IMR-90 (cell line): ENCODE results near the gene DUXA. TPM values are rescaled to one million over a fixed set of nuclear protein-coding genes. Genes with fewer than 3 reads are reported as not detected.

Source experiments
- ATAC-seq: fragments of 200-7000 bp; cut with Tn5 transposase; 2 replicates; pipeline ENCODE4 v1.9.1; 2020; ENCODE audit warnings: low read depth, mild to moderate bottlenecking, moderate library complexity
- BruUV-seq: library from RNA; stranded (reverse); fragments of 400-500 nt; replicated peaks from 2 replicates; lab custom pipeline; 2021; lab: Mats Ljungman, UMichigan
- CTCF ChIA-PET: fragments of 300-600 bp; formaldehyde crosslinking; extraction: SDS; loops from one replicate; lab custom pipeline; 2021; ENCODE audit warnings: antibody characterized with exemption; lab: Yijun Ruan, JAX
- POLR2A ChIA-PET: fragments of 300-600 bp; sonication (Branson Sonifier 250); formaldehyde crosslinking; loops from one replicate; lab custom pipeline; 2022; ENCODE audit warnings: antibody characterized with exemption; ENCODE audit not compliant: unreplicated experiment; lab: Charles Lee
- DNase-seq: peaks from one replicate; pipeline ENCODE4 v3.0.0; 2013
- H2AFZ ChIP-seq: replicated peaks from 2 replicates; pipeline ENCODE3; 2013; ENCODE audit warnings: low read length, mild to moderate bottlenecking; ENCODE audit not compliant: poor library complexity
- H2AK5ac ChIP-seq: 2 replicates; pipeline ENCODE4 v1.6.1; 2013; ENCODE audit warnings: low read depth, low read length, inconsistent platforms
- H2AK9ac ChIP-seq: replicated peaks from 2 replicates; pipeline ENCODE3; 2013; ENCODE audit warnings: mild to moderate bottlenecking, low read depth, low read length, moderate library complexity; ENCODE audit not compliant: poor library complexity
- H2BK120ac ChIP-seq: 2 replicates; pipeline ENCODE4 v1.6.1; 2013; ENCODE audit warnings: low read depth, low read length, inconsistent platforms
- H2BK15ac ChIP-seq: 3 replicates; pipeline ENCODE4 v1.6.1; 2013; ENCODE audit warnings: low read depth, low read length, inconsistent platforms
- H2BK20ac ChIP-seq: 2 replicates; pipeline ENCODE4 v1.6.1; 2013; ENCODE audit warnings: low read depth, mild to moderate bottlenecking, inconsistent platforms, low read length, moderate library complexity
- H2BK5ac ChIP-seq: 2 replicates; pipeline ENCODE4 v1.6.1; 2013; ENCODE audit warnings: mild to moderate bottlenecking, low read depth, low read length, inconsistent platforms; ENCODE audit not compliant: poor library complexity, severe bottlenecking
- H3K14ac ChIP-seq: replicated peaks from 2 replicates; pipeline ENCODE4 v1.6.1; 2013; ENCODE audit warnings: low read depth, low read length, inconsistent platforms
- H3K18ac ChIP-seq: 2 replicates; pipeline ENCODE4 v1.6.1; 2013; ENCODE audit warnings: low read depth, low read length, control low read depth
- H3K23ac ChIP-seq: 2 replicates; pipeline ENCODE4 v1.6.1; 2013; ENCODE audit warnings: low read depth, low read length, inconsistent platforms
- H3K27ac ChIP-seq: 2 replicates; pipeline ENCODE4 v1.5.1; 2013; ENCODE audit warnings: mild to moderate bottlenecking, control low read depth, low read length; ENCODE audit not compliant: insufficient read depth
- H3K27me3 ChIP-seq: 2 replicates; pipeline ENCODE4 v1.6.1; 2013; ENCODE audit warnings: low read length; ENCODE audit not compliant: control insufficient read depth, insufficient read depth
- H3K36me3 ChIP-seq: 2 replicates; pipeline ENCODE4 v1.6.1; 2013; ENCODE audit warnings: low read length, mixed read lengths; ENCODE audit not compliant: control insufficient read depth, insufficient read depth
- H3K4ac ChIP-seq: 2 replicates; pipeline ENCODE4 v1.6.1; 2013; ENCODE audit warnings: low read depth, low read length, inconsistent platforms
- H3K4me1 ChIP-seq: 2 replicates; pipeline ENCODE4 v1.6.1; 2013; ENCODE audit warnings: low read length, mixed read lengths; ENCODE audit not compliant: control insufficient read depth, insufficient read depth
- H3K4me2 ChIP-seq: 2 replicates; pipeline ENCODE4 v1.6.1; 2013; ENCODE audit warnings: low read depth, mild to moderate bottlenecking, control low read depth, low read length, moderate library complexity
- H3K4me3 ChIP-seq: 2 replicates; pipeline ENCODE4 v1.5.1; 2013; ENCODE audit warnings: low read depth, mild to moderate bottlenecking, control low read depth, low read length, moderate library complexity; ENCODE audit not compliant: insufficient read depth
- H3K56ac ChIP-seq: 2 replicates; pipeline ENCODE4 v1.6.1; 2013; ENCODE audit warnings: low read length, inconsistent platforms; ENCODE audit not compliant: insufficient read depth; ENCODE audit errors: extremely low read depth
- H3K79me1 ChIP-seq, 2 experiments: 2 replicates each; pipeline ENCODE4 v1.6.1; 2013; ENCODE audit warnings: low read length in 2 of 2, inconsistent platforms in 1 of 2, low read depth in 1 of 2
- H3K9ac ChIP-seq: 2 replicates; pipeline ENCODE4 v1.6.1; 2013; ENCODE audit warnings: low read depth, low read length, control low read depth
- H3K9me1 ChIP-seq: 2 replicates; pipeline ENCODE4 v1.6.1; 2013; ENCODE audit warnings: low read length, inconsistent platforms; ENCODE audit not compliant: insufficient read depth
- H3K9me3 ChIP-seq: 2 replicates; pipeline ENCODE4 v1.6.1; 2013; ENCODE audit warnings: low read length; ENCODE audit not compliant: control insufficient read depth, insufficient read depth
- H4K20me1 ChIP-seq: 2 replicates; pipeline ENCODE4 v1.6.1; 2013; ENCODE audit warnings: low read length, inconsistent platforms; ENCODE audit not compliant: insufficient read depth
- H4K5ac ChIP-seq: 2 replicates; pipeline ENCODE4 v1.6.1; 2013; ENCODE audit warnings: mild to moderate bottlenecking, low read depth, low read length, control low read depth
- H4K8ac ChIP-seq, 2 experiments: 2 replicates each; pipeline ENCODE4 v1.6.1; 2013; ENCODE audit warnings: low read depth in 2 of 2, low read length in 2 of 2, control low read depth in 1 of 2, inconsistent platforms in 1 of 2
- H4K91ac ChIP-seq: 2 replicates; pipeline ENCODE4 v1.6.1; 2013; ENCODE audit warnings: low read depth, low read length, inconsistent platforms; ENCODE audit not compliant: insufficient read depth
- BHLHE40 ChIP-seq: fragments of 150-350 bp; IDR thresholded peaks from 2 replicates; pipeline ENCODE4 v1.6.1; 2016; ENCODE audit warnings: mild to moderate bottlenecking, low read depth, low read length
- CEBPB ChIP-seq: IDR thresholded peaks from 2 replicates; pipeline ENCODE4 v1.6.1; 2012; ENCODE audit warnings: low read depth, low read length, improper control_type of control experiment
- CHD1 ChIP-seq: IDR thresholded peaks from 2 replicates; pipeline ENCODE4 v1.6.1; 2012; ENCODE audit warnings: low read depth, low read length, improper control_type of control experiment
- CTCF ChIP-seq: conservative IDR thresholded peaks from 2 replicates; pipeline ENCODE4 v1.5.1; 2012; ENCODE audit warnings: mild to moderate bottlenecking, low read depth, low read length, improper control_type of control experiment
- ELK1 ChIP-seq: fragments of 150-350 bp; IDR thresholded peaks from 2 replicates; pipeline ENCODE4 v1.6.1; 2016; ENCODE audit warnings: low read depth, mild to moderate bottlenecking, low read length, moderate library complexity, borderline replicate concordance
- MAZ ChIP-seq: IDR thresholded peaks from 2 replicates; pipeline ENCODE4 v1.6.1; 2012; ENCODE audit warnings: low read depth, mild to moderate bottlenecking, low read length, improper control_type of control experiment, moderate library complexity, borderline replicate concordance
- MXI1 ChIP-seq: IDR thresholded peaks from 2 replicates; pipeline ENCODE4 v1.6.1; 2012; ENCODE audit warnings: low read depth, mild to moderate bottlenecking, low read length, moderate library complexity, borderline replicate concordance
- NFE2L2 ChIP-seq: fragments of 150-350 bp; IDR thresholded peaks from 2 replicates; pipeline ENCODE4 v1.6.1; 2016; ENCODE audit warnings: low read depth, mild to moderate bottlenecking, low read length
- POLR2A ChIP-seq: IDR thresholded peaks from 2 replicates; pipeline ENCODE4 v1.6.1; 2012; ENCODE audit warnings: mild to moderate bottlenecking, low read depth, low read length
- RCOR1 ChIP-seq: IDR thresholded peaks from 2 replicates; pipeline ENCODE4 v1.6.1; 2012; ENCODE audit warnings: mild to moderate bottlenecking, low read length, improper control_type of control experiment; ENCODE audit not compliant: insufficient replicate concordance
- RFX5 ChIP-seq: IDR thresholded peaks from 2 replicates; pipeline ENCODE4 v1.8.0; 2012; ENCODE audit warnings: low read depth, mild to moderate bottlenecking, low read length, moderate library complexity
- SMC3 ChIP-seq: fragments of 150-350 bp; IDR thresholded peaks from 2 replicates; pipeline ENCODE4 v1.6.1; 2016; ENCODE audit warnings: low read depth, mild to moderate bottlenecking, antibody characterized with exemption, low read length, moderate library complexity
- WGBS, 2 experiments: methylation state at CpG; one replicate each; pipeline versions ENCODE4 v1.1.5 to v1.1.7; 2013; ENCODE audit warnings: missing lambda C conversion rate in 2 of 2; ENCODE audit not compliant: insufficient read length in 1 of 2; ENCODE audit errors: extremely low coverage in 2 of 2; 5-methylcytosine and 5-hydroxymethylcytosine counted together
- dilution Hi-C: fragments of 300-500 bp; cut with HindIII; formaldehyde crosslinking; loops from one replicate; pipeline ENCODE4 v1.14.3; 2018; ENCODE audit warnings: low sequenced_read_pairs; ENCODE audit not compliant: unreplicated experiment
- in situ Hi-C: fragments of 300-500 bp; cut with MboI; formaldehyde crosslinking; loops from 3 replicates; pipeline ENCODE4 v1.14.3; 2019; ENCODE audit warnings: low sequenced_read_pairs, inconsistent platforms, mixed read lengths
- intact Hi-C: fragments of 100-400 bp; cut with micrococcal nuclease; formaldehyde crosslinking; loops from 2 replicates; pipeline ENCODE4 v1.10.0; 2022
- polyA plus RNA-seq, 3 experiments: library from polyadenylated mRNA; depleted of rRNA; stranded (reverse); fragments of >200 nt; gene quantifications; 2 replicates each; pipeline ENCODE4 v1.2.3, GENCODE V29; 2012; ENCODE audit warnings: low replicate concordance in 1 of 3
- total RNA-seq: library from RNA; depleted of rRNA; stranded (reverse); fragments of >200 nt; gene quantifications from 2 replicates; pipeline ENCODE4 v1.2.3, GENCODE V29; 2012
- TF ChIP-seq, protein P1 (sequence below): fragments of 150-350 bp; IDR thresholded peaks from 2 replicates; pipeline ENCODE4 v1.6.1; 2017; ENCODE audit warnings: mild to moderate bottlenecking, antibody characterized with exemption, low read length, low read depth

Gene DUXA
- total and polyA plus RNA-seq, 2 of the 4 experiments (the other 2 are of a cell fraction), result not detected

DNA sequence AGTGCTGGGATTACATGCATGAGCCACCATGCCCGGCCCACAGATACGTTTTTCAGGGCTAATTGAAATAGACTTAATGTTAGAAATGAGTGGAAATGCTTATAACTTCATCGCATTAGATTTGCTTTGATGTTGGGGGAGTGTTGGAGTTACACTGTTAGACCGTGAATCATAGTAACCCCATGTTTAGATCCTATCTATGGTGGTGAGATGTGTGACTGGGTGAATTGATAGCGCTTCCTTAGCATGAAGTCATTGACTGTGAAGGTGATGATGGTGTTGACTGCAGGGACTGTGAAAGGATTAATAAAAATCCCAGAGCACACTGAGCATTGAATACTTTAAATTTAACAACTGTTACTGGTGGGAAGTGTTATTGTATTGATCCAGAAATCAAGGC is 25.7 kb upstream of the DUXA start:
- no peak overlapping the region for H3K9ac ChIP-seq

More for the DNA sequence above, 25.7 kb upstream of the DUXA start:
- in situ Hi-C loops, result no loop called here
- Histone ChIP-seq H3K4me2 (peak overlapping the region; percentile 89; the same call in 1 of the 2 replicates), H2BK120ac (no peak overlapping the region), H4K20me1 (peaks cover 29% of the 10 kb centered on the region), H3K56ac (no peak overlapping the region), H3K14ac (no peak overlapping the region), H2AK9ac (no peak overlapping the region), H3K9me1 (peaks cover 5% of the 10 kb centered on the region; the same call in 1 of the 2 replicates), H4K8ac (no peak overlapping the region), H3K18ac (no peak overlapping the region), H3K27ac (no peak overlapping the region), H3K79me1 (peaks cover 22 to 62% of the 10 kb centered on the region in 2 experiments), H2BK20ac (no peak overlapping the region), H3K4me1 (no peaks in the 10 kb centered on the region; the same call in 1 of the 2 replicates), H4K91ac (no peak overlapping the region), H4K5ac (no peak overlapping the region), H2BK5ac (no peak overlapping the region), H2BK15ac (no peak overlapping the region), H3K23ac (no peak overlapping the region), H3K27me3 (no peaks in the 10 kb centered on the region), H3K4ac (no peak overlapping the region), H2AFZ (no peak overlapping the region), H2AK5ac (no peak overlapping the region), H3K9me3 (no peaks in the 10 kb centered on the region), H3K36me3 (peaks cover 39% of the 10 kb centered on the region), H3K4me3 (peak overlapping the region; percentile 17)
- WGBS, 2 experiments, result 83% methylated on average over 1 of the region's 5 CpGs; no CpG with 5 or more reads in 1 of the 2 experiments
- ChIA-PET CTCF (no interaction called here), POLR2A (no interaction called here)
- TF ChIP-seq RFX5 (no peak), RCOR1 (no peak), NFE2L2 (no peak), MXI1 (no peak), ELK1 (no peak), MAZ (no peak), CEBPB (no peak), SMC3 (no peak), POLR2A (no peak), CTCF (no peak), BHLHE40 (no peak), CHD1 (no peak)
- TF ChIP-seq, protein P1, sequence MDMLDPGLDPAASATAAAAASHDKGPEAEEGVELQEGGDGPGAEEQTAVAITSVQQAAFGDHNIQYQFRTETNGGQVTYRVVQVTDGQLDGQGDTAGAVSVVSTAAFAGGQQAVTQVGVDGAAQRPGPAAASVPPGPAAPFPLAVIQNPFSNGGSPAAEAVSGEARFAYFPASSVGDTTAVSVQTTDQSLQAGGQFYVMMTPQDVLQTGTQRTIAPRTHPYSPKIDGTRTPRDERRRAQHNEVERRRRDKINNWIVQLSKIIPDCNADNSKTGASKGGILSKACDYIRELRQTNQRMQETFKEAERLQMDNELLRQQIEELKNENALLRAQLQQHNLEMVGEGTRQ, result no peak
- dilution Hi-C loops, result no loop called here
- ATAC-seq (no peak), DNase-seq (no peak)
- intact Hi-C loops, result no loop called here
- no TSS peak for BruUV-seq
